ENCODE data around the gene METTL24. TPM values are rescaled to one million over a fixed set of nuclear protein-coding genes. Genes with fewer than 3 reads are reported as not detected.
"Not testable (repeated sequence)": the region's sequence is repeated elsewhere in the genome, so short reads cannot be mapped to it uniquely, and the experiment has no call there.

METTL24 gene
- total RNA-seq, 1 donor from 2014 or later, result 1.1 TPM

DNA sequence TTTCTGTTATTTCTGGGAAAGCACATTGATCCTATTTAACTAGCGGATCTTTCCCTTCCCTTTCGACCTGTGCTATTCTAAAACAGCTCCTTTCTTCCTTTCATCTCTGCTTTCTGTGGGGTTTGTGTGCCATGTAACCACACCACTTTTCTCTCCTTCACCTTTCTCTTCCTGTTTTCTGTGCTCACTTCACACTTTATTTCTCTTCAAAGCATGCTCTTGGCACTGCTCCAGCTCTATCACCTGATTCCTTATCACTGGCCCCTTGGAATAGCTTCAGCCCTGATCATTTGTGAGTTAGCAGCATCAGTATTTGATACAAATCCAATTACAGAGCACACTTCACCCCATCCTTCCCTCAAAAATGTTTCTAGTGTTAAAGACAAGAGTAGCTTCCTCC is 8.1 kb upstream of the METTL24 start:
- ATAC-seq (no peak), DNase-seq (ENCODE audit: missing footprints) (no peak)
- intact Hi-C loops (cut with DNase I), result no loop called here

DNA sequence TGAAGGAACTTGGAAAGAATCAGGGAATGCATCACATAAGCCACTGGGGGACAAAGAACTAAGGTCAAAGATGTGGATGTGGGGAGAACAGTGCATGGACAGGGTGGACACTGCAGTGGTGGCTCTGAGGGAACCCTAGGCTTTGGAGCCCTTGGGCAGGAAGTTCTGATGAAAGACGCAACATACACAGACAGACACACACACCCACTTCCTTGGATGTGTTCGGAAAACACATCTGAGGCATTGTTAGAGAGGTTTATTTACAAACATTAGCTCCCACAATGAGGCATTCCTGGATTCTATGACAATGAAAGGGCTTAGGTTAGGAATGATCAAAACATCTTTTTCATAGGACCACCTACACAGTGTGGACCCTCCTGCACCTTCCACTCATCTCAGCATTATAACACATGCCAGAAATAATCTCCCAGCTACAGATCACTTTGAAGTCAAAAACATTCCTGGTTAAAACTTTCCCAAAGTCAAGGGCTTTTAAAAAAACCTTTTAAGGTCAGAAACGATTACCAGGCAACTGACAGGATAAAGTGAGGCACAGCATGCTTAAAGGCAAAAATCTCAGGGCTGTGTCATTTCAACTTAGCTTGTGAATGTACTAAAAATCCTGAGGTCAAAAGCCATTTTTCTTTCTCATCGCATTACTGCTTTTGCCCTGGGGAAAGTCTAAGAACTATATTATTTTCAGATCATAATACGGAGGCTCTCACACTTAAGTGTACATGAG is 6.4 kb upstream of the METTL24 start:
- no peak for DNase-seq (ENCODE audit: missing footprints)
- intact Hi-C loops (cut with DNase I), result no loop called here
- no peak for ATAC-seq

DNA sequence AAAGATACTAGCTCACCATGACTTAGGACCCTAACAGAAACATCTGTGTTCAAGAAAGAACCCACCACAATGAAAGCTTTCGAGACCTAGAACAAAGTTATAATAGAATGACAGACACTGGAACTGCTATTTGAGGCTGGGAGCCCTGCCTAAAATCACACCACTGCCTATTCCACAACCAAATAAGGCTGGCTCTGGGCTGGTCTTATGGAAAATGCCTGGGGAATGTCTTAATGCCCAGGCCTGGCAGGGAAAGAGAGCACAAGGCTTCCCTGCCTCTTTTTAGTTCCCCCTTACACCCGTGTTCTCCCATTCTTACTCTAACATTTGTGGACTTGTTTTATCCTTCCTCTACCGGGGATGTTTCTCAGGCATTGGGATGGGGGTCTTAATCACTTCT is 5.6 kb upstream of the METTL24 start:
- peak; percentile 46 for ATAC-seq
- intact Hi-C loops (cut with DNase I), result no loop called here
- DNase-seq (ENCODE audit: missing footprints), result no peak

DNA sequence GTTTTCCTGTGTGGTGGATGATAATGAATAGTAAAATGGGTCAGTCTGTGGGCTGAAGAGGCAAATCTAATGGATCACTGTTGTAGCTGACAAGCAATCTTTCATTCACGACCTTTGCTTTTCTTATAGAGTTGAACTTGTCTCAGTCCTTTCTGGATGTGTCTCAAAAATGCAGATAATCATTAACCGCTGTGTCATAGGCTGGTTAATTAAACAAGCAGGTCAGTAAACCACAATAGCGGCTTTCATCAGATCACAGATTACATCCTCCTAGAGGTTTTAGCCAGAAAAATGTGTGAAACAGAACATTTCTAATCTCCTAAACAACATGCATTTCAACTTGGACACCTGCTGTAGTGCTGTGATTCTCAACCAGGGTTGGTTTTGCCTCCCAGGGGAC is 2.5 kb upstream of the METTL24 start:
- DNase-seq (ENCODE audit: missing footprints) (no peak), ATAC-seq (no peak)
- intact Hi-C loops (cut with DNase I), result no loop called here

DNA sequence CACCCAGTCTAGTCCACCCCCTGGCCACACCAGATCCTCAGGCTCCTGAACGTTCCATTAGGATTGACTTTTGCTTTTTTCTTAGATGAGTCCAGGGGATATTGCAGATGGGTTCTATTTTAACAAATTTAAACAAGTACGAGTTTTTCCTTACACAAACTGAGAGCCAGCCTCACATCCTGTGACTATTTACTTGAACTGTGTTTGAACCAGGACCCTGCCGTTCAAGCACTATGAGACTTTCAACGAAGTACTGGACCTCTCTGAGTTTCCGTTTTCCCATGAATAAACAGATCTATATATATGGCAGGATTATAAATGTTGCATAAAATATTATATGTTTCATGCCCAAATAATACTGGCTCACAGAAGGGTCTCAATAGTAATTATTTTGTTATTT is 1.4 kb upstream of the METTL24 start:
- no peak for DNase-seq (ENCODE audit: missing footprints)
- no peak for ATAC-seq
- intact Hi-C loops (cut with DNase I), result no loop called here

DNA sequence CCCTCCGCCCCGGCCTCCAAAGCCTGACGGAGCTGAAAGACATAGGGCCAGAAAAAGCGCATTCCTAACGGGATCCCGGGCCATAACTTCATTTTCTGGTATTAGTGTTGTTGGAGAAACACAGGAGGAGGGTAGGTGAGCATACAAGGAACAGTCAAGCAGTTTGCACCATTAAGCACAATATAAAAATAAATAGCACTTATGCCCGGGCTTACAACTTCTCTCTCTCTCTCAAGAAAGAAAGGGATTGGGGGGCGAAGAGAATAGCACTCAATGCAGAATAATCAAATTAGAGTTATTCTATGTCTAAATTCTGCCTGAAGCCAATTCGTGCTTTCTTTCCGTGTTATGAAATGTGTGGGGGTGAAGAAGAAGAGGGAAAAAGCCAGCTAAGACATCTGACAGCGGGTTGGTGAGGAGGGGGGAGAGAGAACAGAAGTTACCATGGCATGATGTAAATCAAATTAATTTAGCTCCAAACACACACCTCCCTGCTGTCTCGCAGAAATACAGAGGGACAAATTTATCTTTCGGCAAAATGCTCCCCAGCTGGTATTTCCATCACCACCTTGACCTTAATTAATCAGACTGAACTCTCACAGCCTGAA is 508 bp upstream of the METTL24 start:
- ATAC-seq, result no peak
- intact Hi-C loops (cut with DNase I), result no loop called here
- no peak for DNase-seq (ENCODE audit: missing footprints)

DNA sequence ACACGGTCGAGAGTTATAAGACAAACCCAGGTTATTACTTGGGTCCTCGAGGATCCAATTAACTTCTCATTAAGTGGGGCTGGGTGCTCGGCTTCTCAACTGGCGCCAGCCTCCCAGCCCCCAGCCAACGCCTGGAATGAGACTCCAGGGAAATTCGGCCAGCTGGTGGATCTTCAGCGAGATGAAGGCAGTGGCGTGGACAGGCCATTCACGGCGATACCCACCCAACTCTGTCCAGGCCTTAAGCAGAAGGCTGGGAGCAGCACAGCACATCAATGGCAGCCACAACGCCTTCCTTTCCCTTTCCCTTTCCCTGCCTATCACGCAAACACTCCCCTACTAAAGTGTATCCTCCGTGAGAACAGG is 868 bp downstream of the METTL24 start:
- peak; percentile 43 for ATAC-seq

DNA sequence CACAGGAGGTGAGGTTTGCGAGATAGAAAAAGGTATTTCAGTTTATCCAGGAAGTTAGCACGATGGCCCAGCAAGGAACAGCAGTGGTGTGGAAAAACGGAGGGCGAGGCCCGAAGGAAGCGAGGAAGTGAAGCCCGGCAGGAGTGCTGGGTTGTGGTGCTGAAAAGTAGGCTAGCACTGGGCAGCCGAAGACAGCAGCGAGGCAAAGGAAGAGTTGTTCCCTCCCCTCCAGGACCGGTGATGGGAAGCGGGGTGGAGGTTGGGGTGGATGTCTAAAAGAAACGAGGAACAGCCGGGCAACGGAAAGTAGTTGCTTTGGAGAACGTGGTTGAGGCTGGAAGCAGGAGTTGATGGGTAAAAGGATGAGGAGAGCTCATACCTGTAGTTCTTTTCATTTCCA is 1.4 kb downstream of the METTL24 start:
- ATAC-seq (no peak), DNase-seq (ENCODE audit: missing footprints) (no peak)
- intact Hi-C loops (cut with DNase I), result no loop called here

More for the DNA sequence above, 868 bp downstream of the METTL24 start:
- intact Hi-C loops (cut with DNase I), result no loop called here
- no peak for DNase-seq (ENCODE audit: missing footprints)

DNA sequence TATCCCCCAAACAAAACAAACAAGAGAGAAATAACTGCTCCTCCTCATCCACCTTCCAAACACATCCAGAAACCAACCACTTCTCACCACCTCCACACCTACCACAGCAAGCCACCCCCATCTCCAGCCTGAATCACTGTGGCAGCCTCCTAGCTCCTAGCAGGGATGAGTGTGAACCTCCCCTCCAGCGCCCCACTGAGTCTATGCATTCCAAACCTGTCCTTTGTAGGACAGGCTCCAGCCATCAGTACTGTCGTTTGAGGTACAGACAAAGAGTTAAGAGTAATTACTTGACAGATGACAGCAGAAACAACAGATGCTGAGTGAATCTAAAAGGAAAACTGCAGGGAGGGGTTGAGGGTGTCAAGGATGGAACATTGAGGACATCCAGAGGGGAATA is 2.4 kb downstream of the METTL24 start:
- DNase-seq (ENCODE audit: missing footprints) (no peak), ATAC-seq (no peak)
- intact Hi-C loops (cut with DNase I), result no loop called here

DNA sequence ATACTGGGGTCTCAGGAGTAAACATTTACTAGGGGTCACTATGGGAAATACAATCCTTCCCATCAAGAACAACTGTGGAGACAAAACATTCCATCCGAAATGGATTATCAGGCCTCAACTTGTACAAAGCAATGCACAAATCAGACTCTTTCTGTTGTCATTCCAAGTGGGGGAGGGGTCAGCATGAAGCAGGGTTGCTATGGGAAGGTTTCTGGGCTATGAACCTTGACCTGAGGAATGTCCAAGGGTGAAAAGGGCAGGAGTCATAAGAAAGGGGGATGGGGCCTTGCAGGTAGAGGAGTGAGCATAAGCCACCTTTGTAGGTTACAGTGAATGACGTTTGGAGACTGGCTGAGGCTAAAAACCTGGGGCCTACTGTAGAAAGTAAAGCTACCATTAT is 3.1 kb downstream of the METTL24 start:
- intact Hi-C loops (cut with DNase I), result no loop called here

DNA sequence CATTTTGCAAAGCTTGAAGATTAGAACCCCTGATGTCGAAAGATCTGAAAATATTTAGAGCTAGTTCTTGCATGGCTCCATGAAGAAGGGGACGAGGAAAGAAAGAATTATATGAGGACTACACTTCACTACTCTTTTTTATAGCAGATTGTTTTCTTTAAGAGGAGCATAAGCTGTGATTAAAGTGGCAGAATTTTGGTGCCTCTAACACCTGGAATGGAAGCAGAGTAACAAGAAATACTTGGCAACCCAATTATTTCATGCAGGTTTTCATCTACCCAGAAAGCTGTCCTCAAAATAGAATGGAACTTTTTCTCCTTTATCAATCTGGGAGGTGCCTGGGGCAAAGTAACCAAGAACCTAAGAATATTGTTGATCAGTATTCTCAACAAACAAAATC is 4.0 kb downstream of the METTL24 start:
- DNase-seq (ENCODE audit: missing footprints) (no peak), ATAC-seq (no peak)
- intact Hi-C loops (cut with DNase I), result no loop called here

More for the DNA sequence above, 3.1 kb downstream of the METTL24 start:
- DNase-seq (ENCODE audit: missing footprints) (no peak), ATAC-seq (no peak)

DNA sequence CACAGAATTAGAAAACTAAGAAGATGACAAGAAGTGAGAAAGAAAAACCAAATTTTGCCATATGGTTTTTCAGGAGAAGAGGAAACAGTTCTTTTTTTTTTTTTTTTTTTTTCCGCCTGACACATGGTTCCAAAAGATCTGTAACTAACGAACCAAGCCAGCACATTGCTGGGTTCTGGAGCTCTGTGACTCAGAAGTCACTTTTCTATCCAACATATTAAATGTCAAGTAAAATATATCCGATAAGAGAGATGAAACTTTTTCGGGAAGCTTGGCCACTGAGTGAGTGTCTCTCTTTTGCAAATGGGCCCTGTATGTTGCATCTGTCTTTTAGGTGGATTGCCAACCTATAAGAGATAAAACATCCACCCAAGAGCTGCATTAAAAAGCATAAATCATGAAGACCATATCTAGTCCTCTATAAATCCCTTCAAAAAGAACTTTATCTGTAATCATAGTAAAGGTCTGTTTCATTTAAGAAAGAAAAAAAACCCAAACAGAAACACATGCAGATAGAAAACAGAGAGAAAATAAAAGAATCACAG is 4.6 kb downstream of the METTL24 start:
- intact Hi-C loops (cut with DNase I), result no loop called here
- DNase-seq (ENCODE audit: missing footprints) (no peak), ATAC-seq (no peak)

DNA sequence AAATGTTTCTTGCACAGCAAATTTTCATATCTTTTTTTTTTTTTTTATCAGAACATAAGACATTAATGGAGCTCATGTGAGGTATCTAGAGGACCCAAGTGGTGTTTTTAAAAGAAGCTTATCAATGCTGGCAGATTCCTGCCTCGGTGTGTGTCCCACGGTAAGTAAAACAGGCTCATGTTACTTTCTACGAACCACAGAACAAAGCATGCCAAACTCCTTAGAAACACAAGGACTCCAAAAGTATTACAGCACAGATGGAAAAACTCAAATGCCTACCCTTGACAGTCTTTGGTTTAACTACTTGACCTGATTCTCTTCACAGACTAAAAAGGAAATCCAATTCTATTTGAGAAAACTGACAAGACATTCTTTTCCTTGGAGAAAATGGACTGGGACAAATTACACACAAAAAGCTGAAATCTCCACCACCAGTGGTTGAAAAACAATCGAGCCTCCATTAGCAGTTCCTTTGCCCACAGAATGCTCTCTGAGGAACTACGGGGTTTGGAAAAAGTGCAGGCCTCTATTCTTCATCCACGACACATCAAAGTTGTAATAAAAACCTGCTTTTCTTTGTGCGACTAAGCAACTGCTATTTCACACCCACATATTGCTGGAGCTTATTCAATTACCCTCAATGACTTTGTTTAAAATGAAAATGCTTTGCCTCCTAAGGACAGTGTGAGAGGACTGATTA is 5.4 kb downstream of the METTL24 start:
- intact Hi-C loops (cut with DNase I), result no loop called here
- ATAC-seq, result no peak
- no peak for DNase-seq (ENCODE audit: missing footprints)

DNA sequence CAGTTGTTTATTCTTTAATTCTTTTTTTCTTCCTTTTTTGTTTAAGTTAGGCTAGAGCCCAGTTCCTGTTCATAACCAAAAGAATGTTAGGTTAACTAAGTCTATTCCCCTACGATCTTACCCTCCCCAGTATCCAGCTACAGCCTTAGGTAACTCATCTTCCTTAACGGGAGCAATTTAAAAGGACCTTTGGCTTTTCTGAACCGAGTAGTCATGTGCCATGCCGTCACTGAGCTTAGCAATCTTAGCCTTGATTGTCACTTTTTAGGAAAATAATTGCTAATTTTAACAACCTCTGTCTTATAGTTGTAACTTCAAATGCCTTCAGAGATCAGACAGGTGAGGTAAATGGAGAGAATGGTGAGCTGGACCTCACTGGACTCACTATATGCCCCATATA is 6.2 kb downstream of the METTL24 start:
- no peak for ATAC-seq
- no peak for DNase-seq (ENCODE audit: missing footprints)
- intact Hi-C loops (cut with DNase I), result no loop called here

DNA sequence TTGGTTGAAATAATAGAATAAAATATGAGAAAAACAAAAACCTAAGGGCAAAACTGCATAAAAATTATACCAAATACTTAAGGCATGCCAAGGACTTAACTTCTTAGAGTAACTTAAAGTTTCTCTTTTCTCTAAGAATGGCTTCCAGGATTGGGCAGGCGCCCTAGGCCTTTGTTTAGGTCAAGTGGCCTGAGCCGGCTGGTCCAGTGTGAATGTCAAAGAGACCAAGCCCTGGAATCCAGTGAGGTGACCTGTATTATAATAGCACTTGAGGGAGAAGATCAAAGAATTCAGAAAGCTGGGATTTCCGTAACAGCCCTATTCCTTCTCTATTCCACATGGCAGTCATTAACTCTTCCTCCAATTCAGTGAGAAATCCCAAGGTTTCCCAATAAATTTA is 6.6 kb downstream of the METTL24 start:
- ATAC-seq (no peak), DNase-seq (ENCODE audit: missing footprints) (no peak)
- intact Hi-C loops (cut with DNase I), result no loop called here

DNA sequence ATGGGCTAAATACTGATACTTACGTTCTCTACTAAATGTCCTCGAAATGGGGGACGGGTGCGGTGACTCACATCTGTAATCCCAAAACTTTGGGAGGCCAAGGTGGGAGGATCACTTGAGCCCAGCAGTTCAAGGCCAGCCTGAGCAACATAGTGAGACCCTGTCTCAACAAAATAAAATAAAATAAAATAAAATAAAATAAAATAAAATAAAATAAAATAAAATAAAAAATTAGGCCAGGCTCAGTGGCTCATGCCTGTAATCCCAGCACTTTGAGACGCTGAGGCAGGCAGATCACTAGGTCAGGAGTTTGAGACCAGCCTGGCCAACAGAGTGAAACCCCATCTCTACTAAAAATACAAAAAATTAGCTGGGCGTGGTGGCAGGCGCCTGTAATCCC is 7.6 kb downstream of the METTL24 start:
- DNase-seq (ENCODE audit: missing footprints); intact Hi-C loops (cut with DNase I); ATAC-seq: not testable (repeated sequence)

DNA sequence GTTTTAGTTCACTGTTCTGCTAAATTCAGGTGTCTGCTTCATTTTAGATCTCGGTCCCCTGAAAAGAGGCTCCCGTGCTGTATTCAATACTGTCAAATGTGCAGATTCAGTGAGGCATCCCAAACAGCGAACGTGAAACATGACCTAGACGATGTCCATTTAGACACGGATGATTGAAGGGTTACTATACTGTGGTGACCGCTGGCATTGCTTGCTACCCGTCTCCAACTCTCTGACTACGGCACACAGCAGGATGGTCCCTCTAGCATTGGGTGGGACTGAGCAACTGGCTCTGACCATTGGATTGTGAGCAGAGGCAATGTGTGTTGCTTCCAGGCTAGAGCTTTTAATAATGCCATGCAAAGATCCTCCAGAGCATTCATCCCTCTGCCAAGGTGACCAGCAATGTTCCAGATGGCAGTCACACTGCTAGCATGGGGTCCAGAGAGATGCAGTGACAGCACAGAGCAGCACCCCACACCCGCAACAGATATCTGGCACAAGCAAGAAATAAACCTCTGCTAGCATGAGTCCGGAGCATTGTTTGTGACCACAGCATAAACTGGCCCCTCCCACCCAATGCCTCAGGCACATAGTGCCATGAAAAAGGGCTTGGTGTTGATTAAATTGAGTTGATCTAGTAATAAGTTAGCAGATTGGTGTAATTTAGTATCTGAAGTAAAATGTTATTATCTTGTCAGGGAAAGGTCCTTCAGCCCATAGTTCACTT is 9.0 kb downstream of the METTL24 start:
- intact Hi-C loops (cut with DNase I), result no loop called here
- ATAC-seq (no peak), DNase-seq (ENCODE audit: missing footprints) (no peak)

DNA sequence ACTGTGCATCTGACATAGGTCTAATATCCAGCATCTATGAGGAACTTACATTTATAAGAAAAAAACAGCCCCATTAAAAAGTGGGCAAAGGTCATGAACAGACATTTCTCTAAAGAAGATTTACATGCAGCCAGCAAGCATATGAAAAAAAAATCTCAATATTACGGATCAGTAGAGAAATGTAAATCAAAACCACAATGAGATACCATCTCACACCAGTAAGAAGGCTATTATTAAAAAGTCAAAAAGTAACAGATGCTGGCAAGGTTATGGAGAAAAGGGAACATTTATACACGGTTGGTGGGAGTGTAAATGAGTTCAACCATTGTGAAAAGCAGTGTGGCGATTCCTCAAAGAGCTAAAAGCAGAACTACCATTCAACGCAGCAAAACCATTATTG is 13.1 kb downstream of the METTL24 start:
- intact Hi-C loops (cut with DNase I), result no loop called here
- ATAC-seq (no peak), DNase-seq (ENCODE audit: missing footprints) (no peak)

DNA sequence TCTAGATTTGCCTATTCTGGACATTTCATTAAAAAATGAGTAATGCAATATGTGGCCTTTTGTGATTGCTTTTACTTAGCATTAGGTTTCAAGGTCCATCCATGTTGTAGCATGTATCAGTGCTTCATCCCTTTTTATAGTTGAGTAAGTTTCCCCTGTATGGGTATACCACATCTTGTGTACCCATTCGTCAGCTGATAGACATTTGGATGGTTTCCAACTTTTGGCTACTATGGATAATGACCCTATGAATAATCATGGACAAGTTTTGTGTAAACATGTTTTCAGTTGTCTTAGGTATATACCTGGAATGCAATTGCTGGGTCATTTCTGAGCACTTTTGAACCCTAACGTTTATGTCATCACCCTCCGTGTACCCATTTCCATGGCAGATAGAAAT is 15.4 kb downstream of the METTL24 start:
- intact Hi-C loops (cut with DNase I), result no loop called here
- DNase-seq (ENCODE audit: missing footprints) (no peak), ATAC-seq (no peak)
